Measurements from ENCODE around the gene NR6A1. TPM values are rescaled to one million over a fixed set of nuclear protein-coding genes. Genes with fewer than 3 reads are reported as not detected.

The NR6A1 gene
- total RNA-seq, 2 experiments from 2014 or later: 0.82 to 1.1 TPM

GRCh38 chr9:124781967-124782660, 11.0 kb upstream of the NR6A1 start:
- ChIA-PET CTCF (interaction anchor here (0.6 to 1.2 kb wide), 5 partner anchors 17 to 1022 kb away, joined by 3 to 4 read pairs (median 3); partner anchors contain the start of gene WDR38), POLR2A (no interaction called here)
- ATAC-seq (no peak), DNase-seq (no peak)
- intact Hi-C loops (cut with DNase I, micrococcal nuclease): no loop called here
- H3K27ac Mint-ChIP-seq: no peak overlapping the region
- H3K36me3 Mint-ChIP-seq (ENCODE audit: low read depth): no peaks in the 10 kb centered on the region
- H3K27me3 Mint-ChIP-seq: peaks cover 7% of the 10 kb centered on the region
- H3K4me1 Mint-ChIP-seq: no peaks in the 10 kb centered on the region
- no peaks in the 10 kb centered on the region for H3K9me3 Mint-ChIP-seq (ENCODE audit: low read depth)
- H3K4me3 Mint-ChIP-seq: no peak overlapping the region

GRCh38 chr9:124780757-124781151, 9.6 kb upstream of the NR6A1 start:
- intact Hi-C loops (cut with DNase I, micrococcal nuclease): no loop called here

GRCh38 chr9:124780060-124780756, 9.1 kb upstream of the NR6A1 start:
- no peak for DNase-seq
- H3K36me3 Mint-ChIP-seq (ENCODE audit: low read depth): no peaks in the 10 kb centered on the region
- ATAC-seq: no peak
- H3K27ac Mint-ChIP-seq: no peak overlapping the region
- no peaks in the 10 kb centered on the region for H3K9me3 Mint-ChIP-seq (ENCODE audit: low read depth)
- POLR2A ChIA-PET: no interaction called here
- peaks cover 21% of the 10 kb centered on the region for H3K27me3 Mint-ChIP-seq
- CTCF ChIA-PET: interaction anchor here (0.5 to 12.5 kb wide), 7 partner anchors 10 to 368 kb away, joined by 3 to 260 read pairs (median 4); partner anchors contain the start of gene WDR38
- intact Hi-C loops (cut with DNase I, micrococcal nuclease): no loop called here
- peaks cover 5% of the 10 kb centered on the region for H3K4me1 Mint-ChIP-seq
- H3K4me3 Mint-ChIP-seq: no peak overlapping the region

More at GRCh38 chr9:124780757-124781151, 9.6 kb upstream of the NR6A1 start:
- Mint-ChIP-seq H3K36me3 (ENCODE audit: low read depth) (no peaks in the 10 kb centered on the region), H3K9me3 (ENCODE audit: low read depth) (no peaks in the 10 kb centered on the region), H3K27me3 (peaks cover 17% of the 10 kb centered on the region), H3K4me1 (peaks cover 5% of the 10 kb centered on the region), H3K4me3 (no peak overlapping the region), H3K27ac (no peak overlapping the region)
- ChIA-PET POLR2A (no interaction called here), CTCF (no interaction called here)
- DNase-seq: no peak
- no peak for ATAC-seq

- ChIA-PET CTCF (interaction anchor here (0.7 to 12.5 kb wide), 7 partner anchors 10 to 367 kb away, joined by 3 to 260 read pairs (median 4); partner anchors contain the start of gene WDR38), POLR2A (interaction anchor here (1.3 kb wide), 1 partner anchor 73 kb away, joined by 3 read pairs; no protein-coding TSS in a partner anchor)
- peaks cover 5% of the 10 kb centered on the region for H3K4me1 Mint-ChIP-seq
These were observed 8.4 kb upstream of the NR6A1 start for GRCh38 chr9:124779368-124780059.

GRCh38 chr9:124778575-124779367, 7.7 kb upstream of the NR6A1 start:
- H3K27ac Mint-ChIP-seq: no peak overlapping the region
- H3K4me1 Mint-ChIP-seq: peaks cover 8% of the 10 kb centered on the region
- no peaks in the 10 kb centered on the region for H3K9me3 Mint-ChIP-seq (ENCODE audit: low read depth)
- CTCF ChIA-PET: interaction anchor here (0.7 to 12.5 kb wide), 6 partner anchors 11 to 75 kb away, joined by 3 to 260 read pairs (median 4); partner anchors contain the start of gene WDR38
- H3K4me3 Mint-ChIP-seq: no peak overlapping the region
- intact Hi-C loops (cut with DNase I, micrococcal nuclease): no loop called here
- H3K27me3 Mint-ChIP-seq: peaks cover 28% of the 10 kb centered on the region
- ATAC-seq (no peak), DNase-seq (no peak)
- POLR2A ChIA-PET: interaction anchor here (0.6 to 1.3 kb wide), 2 partner anchors 74 to 575 kb away, joined by 3 to 8 read pairs; no protein-coding TSS in a partner anchor
- no peaks in the 10 kb centered on the region for H3K36me3 Mint-ChIP-seq (ENCODE audit: low read depth)

More at GRCh38 chr9:124779368-124780059, 8.4 kb upstream of the NR6A1 start:
- Mint-ChIP-seq H3K27me3 (peaks cover 24% of the 10 kb centered on the region), H3K9me3 (ENCODE audit: low read depth) (no peaks in the 10 kb centered on the region), H3K4me3 (no peak overlapping the region), H3K27ac (no peak overlapping the region), H3K36me3 (ENCODE audit: low read depth) (no peaks in the 10 kb centered on the region)
- ATAC-seq (no peak), DNase-seq (no peak)
- intact Hi-C loops (cut with DNase I, micrococcal nuclease): no loop called here

GRCh38 chr9:124776954-124777648, 6.0 kb upstream of the NR6A1 start, which contains the start of gene OLFML2A:
OLFML2A (plus strand) TSS chr9:124777133; CDS start chr9:124777271, 138 bp downstream.
- no peaks in the 10 kb centered on the region for H3K36me3 Mint-ChIP-seq (ENCODE audit: low read depth)
- ChIA-PET CTCF (interaction anchor here (0.6 to 12.5 kb wide), 6 partner anchors 10 to 155 kb away, joined by 3 to 260 read pairs (median 6); partner anchors contain the start of gene WDR38), POLR2A (interaction anchor here (0.5 kb wide), 1 partner anchor 349 kb away, joined by 4 read pairs; no protein-coding TSS in a partner anchor)
- peak within 1 kb of the TSS; percentile 58 for H3K4me3 Mint-ChIP-seq
- H3K27me3 Mint-ChIP-seq: peaks cover 39% of the 10 kb centered on the region
- DNase-seq (peak; percentile 48), ATAC-seq (peak; percentile 21)
- intact Hi-C loops (cut with DNase I, micrococcal nuclease): no loop called here
- H3K9me3 Mint-ChIP-seq (ENCODE audit: low read depth): no peaks in the 10 kb centered on the region
- peaks cover 19% of the 10 kb centered on the region for H3K4me1 Mint-ChIP-seq
- H3K27ac Mint-ChIP-seq: no peak within 1 kb of the TSS

GRCh38 chr9:124776618-124776953, 5.5 kb upstream of the NR6A1 start:
- peak overlapping the region; percentile 58 for H3K4me3 Mint-ChIP-seq
- intact Hi-C loops (cut with DNase I, micrococcal nuclease): no loop called here
- POLR2A ChIA-PET: interaction anchor here (0.5 kb wide), 1 partner anchor 349 kb away, joined by 4 read pairs; no protein-coding TSS in a partner anchor

GRCh38 chr9:124774129-124774978, 3.2 kb upstream of the NR6A1 start:
- H3K27ac Mint-ChIP-seq: no peak overlapping the region
- CTCF ChIA-PET: interaction anchor here (0.5 to 12.5 kb wide), 19 partner anchors 9 to 468 kb away, joined by 3 to 260 read pairs (median 4); partner anchors contain the start of genes ARPC5L, RPL35, SCAI and WDR38
- peaks cover 29% of the 10 kb centered on the region for H3K4me1 Mint-ChIP-seq
- intact Hi-C loops (cut with DNase I, micrococcal nuclease): loop anchor here (1.0 to 5.0 kb wide), 5 partner anchors 79 to 600 kb away; partner anchors contain the start of genes WDR38 (in 2 of the 2), HSPA5 (in 1 of the 2) and SCAI (in 1 of the 2)
- peaks cover 48% of the 10 kb centered on the region for H3K27me3 Mint-ChIP-seq
- POLR2A ChIA-PET: interaction anchor here (0.7 kb wide), 2 partner anchors 82 to 246 kb away, joined by 3 to 5 read pairs; no protein-coding TSS in a partner anchor
- ATAC-seq (peak; percentile 50), DNase-seq (peak; percentile 92)
- no peaks in the 10 kb centered on the region for H3K36me3 Mint-ChIP-seq (ENCODE audit: low read depth)
- no peaks in the 10 kb centered on the region for H3K9me3 Mint-ChIP-seq (ENCODE audit: low read depth)
- no peak overlapping the region for H3K4me3 Mint-ChIP-seq

More at GRCh38 chr9:124776618-124776953, 5.5 kb upstream of the NR6A1 start:
- H3K4me1 Mint-ChIP-seq: peaks cover 20% of the 10 kb centered on the region
- DNase-seq (no peak), ATAC-seq (no peak)
- H3K9me3 Mint-ChIP-seq (ENCODE audit: low read depth): no peaks in the 10 kb centered on the region
- H3K27me3 Mint-ChIP-seq: peaks cover 39% of the 10 kb centered on the region
- H3K27ac Mint-ChIP-seq: no peak overlapping the region
- CTCF ChIA-PET: interaction anchor here (0.6 to 12.5 kb wide), 7 partner anchors 10 to 155 kb away, joined by 3 to 260 read pairs (median 4); partner anchors contain the start of gene WDR38
- no peaks in the 10 kb centered on the region for H3K36me3 Mint-ChIP-seq (ENCODE audit: low read depth)

- ChIA-PET POLR2A (no interaction called here), CTCF (interaction anchor here (0.7 to 12.5 kb wide), 15 partner anchors 8 to 373 kb away, joined by 3 to 260 read pairs (median 4); partner anchors contain the start of genes SCAI and WDR38)
- H3K4me1 Mint-ChIP-seq: peaks cover 34% of the 10 kb centered on the region
- intact Hi-C loops (cut with DNase I, micrococcal nuclease): loop anchor here (1.0 to 5.0 kb wide), 6 partner anchors 80 to 601 kb away; partner anchors contain the start of genes WDR38 (in 2 of the 2), HSPA5 (in 1 of the 2) and SCAI (in 1 of the 2)
- no peak overlapping the region for H3K4me3 Mint-ChIP-seq
- ATAC-seq: no peak
- no peaks in the 10 kb centered on the region for H3K9me3 Mint-ChIP-seq (ENCODE audit: low read depth)
- peaks cover 51% of the 10 kb centered on the region for H3K27me3 Mint-ChIP-seq
- DNase-seq: no peak
- H3K36me3 Mint-ChIP-seq (ENCODE audit: low read depth): no peaks in the 10 kb centered on the region
- H3K27ac Mint-ChIP-seq: no peak overlapping the region
These were observed 2.5 kb upstream of the NR6A1 start for GRCh38 chr9:124773473-124774128.

Measured in activated CD4-positive, alpha-beta T cell treated with anti-CD3 and anti-CD28 coated beads for 36 hours (primary cell).